Measurements from ENCODE around the gene CCDC88C. TPM values are rescaled to one million over a fixed set of nuclear protein-coding genes. Genes with fewer than 3 reads are reported as not detected.

The CCDC88C gene
- total RNA-seq, 1 donor from 2014 or later = 17.8 TPM

DNA sequence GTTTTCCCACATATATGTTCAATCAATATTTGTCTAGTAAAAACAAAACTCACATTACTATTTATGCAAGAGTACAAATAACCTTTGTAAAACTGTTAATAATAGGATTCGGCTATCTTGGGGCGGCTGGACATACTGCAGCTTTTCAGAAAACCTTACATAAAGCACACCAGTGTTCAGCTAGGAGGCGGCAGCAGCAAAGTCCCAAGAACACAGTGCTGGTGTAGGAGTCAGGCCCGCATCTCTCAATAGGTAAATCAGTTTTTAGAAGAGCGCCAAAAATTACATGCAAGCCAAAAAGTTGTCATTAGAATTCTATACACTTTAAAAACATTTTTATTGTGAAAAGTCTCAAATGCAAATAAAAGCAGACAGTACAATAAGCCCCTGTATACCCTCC, 37.5 kb downstream of the CCDC88C start:
- no peak for DNase-seq (ENCODE audit: low spot score)
- Histone ChIP-seq H3K27me3 (no peaks in the 10 kb centered on the region), H3K79me2 (ENCODE audit: low read depth) (peaks cover 98% of the 10 kb centered on the region), H2AFZ (replicated peaks) (no peak overlapping the region), H3K4me1 (peaks cover 67% of the 10 kb centered on the region), H3K27ac (no peak overlapping the region), H3K4me3 (no peak overlapping the region), H3K4me2 (no peak overlapping the region), H3F3A (ENCODE audit: low read depth) (peaks cover 21% of the 10 kb centered on the region), H3K9ac (no peak overlapping the region), H4K20me1 (ENCODE audit: low read depth) (peaks cover 97% of the 10 kb centered on the region), H3K9me3 (ENCODE audit: low read depth) (no peaks in the 10 kb centered on the region), H3K36me3 (no peaks in the 10 kb centered on the region)
- Mint-ChIP-seq H3K4me3 (no peak overlapping the region), H3K9me3 (no peaks in the 10 kb centered on the region), H3K4me1 (peaks cover 69% of the 10 kb centered on the region), H3K27me3 (ENCODE audit: insufficient read depth, low read depth) (peaks cover 7% of the 10 kb centered on the region), H3K36me3 (peaks cover 15% of the 10 kb centered on the region), H3K27ac (no peak overlapping the region)
- TF ChIP-seq CTCF (IDR thresholded peaks at IDR 0.05) (no peak), EZH2phosphoT487 (IDR thresholded peaks at IDR 0.05) (no peak), EZH2 (IDR thresholded peaks at IDR 0.05) (no peak)

- Mint-ChIP-seq H3K36me3 (peaks cover 10% of the 10 kb centered on the region), H3K9me3 (no peaks in the 10 kb centered on the region), H3K4me1 (peaks cover 75% of the 10 kb centered on the region), H3K27ac (no peak overlapping the region), H3K27me3 (ENCODE audit: insufficient read depth, low read depth) (peaks cover 9% of the 10 kb centered on the region), H3K4me3 (no peak overlapping the region)
- H3F3A ChIP-seq (ENCODE audit: low read depth) = peaks cover 27% of the 10 kb centered on the region
- peaks cover 94% of the 10 kb centered on the region for H3K79me2 ChIP-seq (ENCODE audit: low read depth)
- no peak overlapping the region for H3K27ac ChIP-seq
- no peak overlapping the region for H2AFZ ChIP-seq (replicated peaks)
- H3K9ac ChIP-seq = no peak overlapping the region
- H3K9me3 ChIP-seq (ENCODE audit: low read depth) = no peaks in the 10 kb centered on the region
- H4K20me1 ChIP-seq (ENCODE audit: low read depth) = peaks cover 98% of the 10 kb centered on the region
- no peaks in the 10 kb centered on the region for H3K27me3 ChIP-seq
- no peak overlapping the region for H3K4me3 ChIP-seq
- no peak for TF ChIP-seq CTCF (IDR thresholded peaks at IDR 0.05)
- TF ChIP-seq EZH2 (IDR thresholded peaks at IDR 0.05) = no peak
- TF ChIP-seq EZH2phosphoT487 (IDR thresholded peaks at IDR 0.05) = no peak
- peaks cover 73% of the 10 kb centered on the region for H3K4me1 ChIP-seq
- H3K36me3 ChIP-seq = no peaks in the 10 kb centered on the region
- no peak for DNase-seq (ENCODE audit: low spot score)
- H3K4me2 ChIP-seq = no peak overlapping the region
These were observed 38.1 kb downstream of the CCDC88C start for GRCh38 chr14:91379579-91379932.

DNA sequence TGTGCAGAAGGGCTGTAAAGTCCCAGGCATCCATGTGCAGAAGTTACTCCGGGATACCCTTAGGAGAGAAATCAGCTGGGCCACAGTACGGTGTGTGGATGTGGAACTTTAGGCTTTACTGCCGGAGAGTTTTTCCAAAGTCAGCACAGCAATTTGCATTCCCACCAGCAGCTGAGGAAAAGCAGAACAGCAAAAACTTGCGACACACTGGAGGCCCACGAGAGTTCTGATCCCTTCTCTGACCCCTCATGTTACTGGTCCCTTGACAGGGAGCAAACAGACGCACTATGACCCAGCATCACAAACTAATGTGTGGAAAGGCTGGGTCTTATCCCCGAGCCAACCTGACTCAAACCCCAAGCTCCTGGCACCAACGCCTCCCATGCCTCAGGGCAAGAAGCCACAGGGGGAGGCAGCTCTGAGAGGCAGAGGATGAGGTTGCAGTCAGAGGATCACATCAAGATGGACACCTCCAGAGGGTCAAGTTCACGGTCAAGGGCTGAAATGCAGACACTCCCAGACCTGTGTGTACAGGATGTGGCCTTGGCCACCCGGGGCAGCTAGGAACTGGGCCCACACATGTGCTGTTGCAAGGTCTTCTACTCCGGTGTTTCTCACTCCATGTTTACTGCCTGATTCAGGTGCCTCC, 38.6 kb downstream of the CCDC88C start:
- Mint-ChIP-seq H3K4me3 (no peak overlapping the region), H3K36me3 (peaks cover 12% of the 10 kb centered on the region), H3K27me3 (ENCODE audit: insufficient read depth, low read depth) (peaks cover 9% of the 10 kb centered on the region), H3K9me3 (no peaks in the 10 kb centered on the region), H3K4me1 (peaks cover 80% of the 10 kb centered on the region), H3K27ac (no peak overlapping the region)
- Histone ChIP-seq H3K4me1 (peaks cover 78% of the 10 kb centered on the region), H2AFZ (replicated peaks) (no peak overlapping the region), H3K36me3 (no peaks in the 10 kb centered on the region), H3F3A (ENCODE audit: low read depth) (peaks cover 28% of the 10 kb centered on the region), H3K9me3 (ENCODE audit: low read depth) (no peaks in the 10 kb centered on the region), H3K4me2 (no peak overlapping the region), H3K27ac (no peak overlapping the region), H3K27me3 (no peaks in the 10 kb centered on the region), H4K20me1 (ENCODE audit: low read depth) (peaks cover 99% of the 10 kb centered on the region), H3K9ac (no peak overlapping the region), H3K79me2 (ENCODE audit: low read depth) (peaks cover 94% of the 10 kb centered on the region), H3K4me3 (no peak overlapping the region)
- DNase-seq (ENCODE audit: low spot score) = no peak
- TF ChIP-seq EZH2 (IDR thresholded peaks at IDR 0.05) (no peak), CTCF (IDR thresholded peaks at IDR 0.05) (no peak), EZH2phosphoT487 (IDR thresholded peaks at IDR 0.05) (no peak)
